Rectal smooth muscle tissue (tissue), 1 donor: Measurements from ENCODE around the gene FGF13.

Experiments used
- H3K27ac ChIP-seq: one replicate; pipeline ENCODE4 v1.7.0; 2013; ENCODE audit warnings: low read depth, low read length, inconsistent platforms
- H3K27me3 ChIP-seq: one replicate; pipeline ENCODE4 v1.7.0; 2013; ENCODE audit warnings: low read length; ENCODE audit not compliant: control insufficient read depth, insufficient read depth
- H3K36me3 ChIP-seq: one replicate; pipeline ENCODE4 v1.7.0; 2013; ENCODE audit warnings: low read length; ENCODE audit not compliant: control insufficient read depth, insufficient read depth
- H3K4me1 ChIP-seq: one replicate; pipeline ENCODE4 v1.7.0; 2013; ENCODE audit warnings: low read length; ENCODE audit not compliant: control insufficient read depth, insufficient read depth
- H3K4me3 ChIP-seq: one replicate; pipeline ENCODE4 v1.7.0; 2013; ENCODE audit warnings: low read length
- H3K9ac ChIP-seq: one replicate; pipeline ENCODE4 v1.7.0; 2013; ENCODE audit warnings: low read length

Gene FGF13

DNA sequence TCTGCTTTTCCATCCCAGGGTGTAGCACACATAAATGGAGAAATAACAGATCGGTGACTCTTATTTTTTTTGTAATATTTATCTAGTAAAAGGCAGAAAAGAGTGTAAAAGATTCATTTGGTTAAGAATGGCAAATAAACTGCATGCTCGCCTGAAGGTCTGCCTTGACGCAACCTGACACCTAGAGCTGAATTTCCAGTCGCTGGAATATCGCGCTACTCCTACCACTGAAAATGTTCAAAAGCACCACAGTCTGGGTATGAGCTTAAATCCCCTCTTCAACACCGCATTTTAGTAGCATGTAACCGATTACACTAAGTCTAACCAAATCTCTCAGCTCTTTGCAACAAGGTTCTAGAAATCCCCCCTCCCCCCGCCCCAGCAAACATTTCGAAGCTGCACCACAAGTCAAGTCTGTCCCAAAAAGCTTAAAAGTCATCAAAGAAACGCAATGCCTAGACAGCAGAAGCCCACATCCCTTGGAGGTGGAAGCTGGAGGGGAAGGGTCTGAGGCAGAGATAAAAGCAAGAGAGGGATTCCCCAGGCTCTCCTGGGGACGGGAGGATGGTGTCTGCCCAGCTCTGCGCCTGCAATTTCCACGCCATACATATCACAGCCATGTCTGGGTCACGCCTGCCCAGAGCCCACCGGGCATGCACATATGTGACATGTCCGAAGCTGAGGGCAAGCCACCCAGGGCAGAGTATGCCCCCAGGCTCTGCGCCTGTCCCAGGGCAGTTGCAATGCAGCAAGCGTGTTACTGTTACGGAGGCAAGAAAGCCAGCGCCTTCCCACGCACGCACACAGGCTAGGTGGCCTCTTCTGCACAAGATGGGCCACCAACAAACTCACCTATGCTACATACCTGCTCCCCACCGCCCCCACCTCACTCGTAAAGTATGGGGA is 1.4 kb downstream of the FGF13 start:
- no peaks in the 10 kb centered on the region for H3K36me3 ChIP-seq
- H3K9ac ChIP-seq: no peak overlapping the region
- no peak overlapping the region for H3K27ac ChIP-seq
- H3K4me3 ChIP-seq: peak overlapping the region; percentile 71
- no peaks in the 10 kb centered on the region for H3K4me1 ChIP-seq
- H3K27me3 ChIP-seq: peaks cover 9% of the 10 kb centered on the region

DNA sequence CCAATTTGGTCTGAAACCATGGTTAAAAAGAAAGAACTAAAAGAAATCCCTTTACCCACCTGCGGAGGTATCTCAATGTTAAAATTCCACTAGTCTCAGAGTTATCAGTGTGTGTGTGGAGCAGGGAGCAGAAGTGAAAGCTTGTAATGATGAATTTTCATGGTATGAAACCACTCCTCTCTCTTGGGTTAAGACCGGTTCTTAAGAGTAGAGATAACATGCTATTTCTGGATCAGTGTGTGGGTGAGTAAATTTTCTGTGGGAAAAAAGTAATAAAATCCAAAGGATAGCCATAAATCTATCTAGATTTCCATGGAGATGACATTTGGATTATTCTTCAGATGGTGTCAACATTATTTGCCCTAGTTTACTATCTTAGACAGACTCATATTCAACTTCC is 3.2 kb downstream of the FGF13 start:
- H3K4me3 ChIP-seq: no peak overlapping the region
- H3K36me3 ChIP-seq: no peaks in the 10 kb centered on the region

DNA sequence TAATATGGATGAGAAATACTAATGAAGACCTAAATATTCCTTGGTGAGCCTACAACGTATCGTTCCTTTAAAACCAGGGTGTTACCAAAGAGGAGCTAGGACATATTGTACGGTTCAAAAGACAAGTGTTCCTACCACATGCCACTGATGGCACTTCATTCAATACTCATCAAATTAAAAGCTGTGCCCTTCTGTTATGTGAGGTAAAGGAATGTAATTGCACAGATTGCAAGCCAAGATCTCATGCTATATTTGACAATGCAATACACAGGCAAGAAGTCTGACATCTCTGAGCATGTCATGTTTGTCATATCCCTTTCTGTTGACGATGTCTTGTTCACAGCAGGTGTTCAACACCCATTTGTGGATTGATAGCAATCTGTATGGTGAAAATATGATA is 6.9 kb downstream of the FGF13 start:
- no peaks in the 10 kb centered on the region for H3K36me3 ChIP-seq
- no peak overlapping the region for H3K27ac ChIP-seq
- no peaks in the 10 kb centered on the region for H3K4me1 ChIP-seq
- no peaks in the 10 kb centered on the region for H3K27me3 ChIP-seq
- H3K4me3 ChIP-seq: no peak overlapping the region
- H3K9ac ChIP-seq: no peak overlapping the region

More for the DNA sequence above, 3.2 kb downstream of the FGF13 start:
- Histone ChIP-seq H3K27ac (no peak overlapping the region), H3K9ac (no peak overlapping the region), H3K27me3 (peaks cover 9% of the 10 kb centered on the region), H3K4me1 (no peaks in the 10 kb centered on the region)

DNA sequence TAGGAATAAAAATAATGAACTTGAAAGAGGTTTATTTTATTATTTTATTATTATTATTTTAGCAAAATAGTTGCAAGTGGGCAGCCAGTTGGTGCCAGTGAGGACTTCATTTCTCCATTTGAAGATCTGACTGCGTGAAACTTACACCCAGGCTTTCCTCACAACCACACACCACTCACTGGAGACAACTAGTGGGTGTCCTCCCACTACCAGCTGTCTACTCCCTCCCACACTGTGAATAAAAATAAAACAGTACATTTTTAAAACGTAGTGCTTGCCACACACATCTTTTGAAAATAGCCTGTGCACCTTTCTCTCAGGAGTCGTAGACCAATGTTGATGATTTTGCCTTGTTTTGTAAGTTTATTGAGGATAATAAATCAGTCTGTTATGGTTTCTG is 7.4 kb downstream of the FGF13 start:
- Histone ChIP-seq H3K27ac (no peak overlapping the region), H3K9ac (no peak overlapping the region), H3K4me1 (no peaks in the 10 kb centered on the region), H3K27me3 (no peaks in the 10 kb centered on the region), H3K36me3 (no peaks in the 10 kb centered on the region), H3K4me3 (no peak overlapping the region)

DNA sequence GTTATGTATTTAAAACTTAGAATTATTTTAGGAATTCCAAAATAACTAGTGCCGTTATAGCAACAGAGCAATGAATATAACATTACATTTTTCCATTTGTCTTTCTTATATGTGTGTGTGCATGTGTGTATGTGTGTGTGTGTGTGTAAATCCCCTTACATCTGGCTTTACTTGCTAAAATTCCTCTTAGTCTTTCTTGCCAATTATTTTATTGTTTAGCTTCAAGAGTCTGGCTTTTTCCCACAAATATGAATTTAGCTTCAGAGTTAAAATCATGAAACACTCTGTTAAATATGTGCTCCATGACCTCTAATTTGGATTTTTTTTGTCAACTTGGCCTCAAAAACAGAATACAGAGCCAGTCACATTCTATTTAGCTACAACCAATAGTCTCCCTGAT is 18.9 kb downstream of the FGF13 start:
- Histone ChIP-seq H3K4me3 (no peak overlapping the region), H3K4me1 (peaks cover 2% of the 10 kb centered on the region), H3K27ac (no peak overlapping the region), H3K27me3 (no peaks in the 10 kb centered on the region), H3K9ac (no peak overlapping the region), H3K36me3 (no peaks in the 10 kb centered on the region)

DNA sequence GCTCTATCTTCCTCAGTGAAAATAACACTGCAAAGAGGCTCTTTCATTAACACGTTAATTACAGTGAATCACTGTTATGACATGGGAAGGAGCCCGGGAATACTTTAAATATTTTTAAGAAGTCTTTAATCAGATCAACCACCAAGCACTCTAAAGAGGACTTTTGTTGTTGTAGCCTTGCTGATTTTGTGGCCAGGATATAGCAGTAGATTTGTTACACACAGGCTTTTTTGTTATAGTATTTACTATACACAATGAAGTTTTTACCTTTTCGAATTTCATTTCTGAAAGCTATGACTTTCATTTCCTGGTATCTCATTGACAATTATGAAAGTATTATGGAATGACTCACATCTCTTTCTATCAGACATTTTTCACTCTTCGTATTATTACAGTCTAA is 20.3 kb downstream of the FGF13 start:
- Histone ChIP-seq H3K27ac (peak overlapping the region; percentile 61), H3K9ac (no peak overlapping the region), H3K4me1 (peaks cover 2% of the 10 kb centered on the region), H3K36me3 (no peaks in the 10 kb centered on the region), H3K27me3 (no peaks in the 10 kb centered on the region), H3K4me3 (no peak overlapping the region)

DNA sequence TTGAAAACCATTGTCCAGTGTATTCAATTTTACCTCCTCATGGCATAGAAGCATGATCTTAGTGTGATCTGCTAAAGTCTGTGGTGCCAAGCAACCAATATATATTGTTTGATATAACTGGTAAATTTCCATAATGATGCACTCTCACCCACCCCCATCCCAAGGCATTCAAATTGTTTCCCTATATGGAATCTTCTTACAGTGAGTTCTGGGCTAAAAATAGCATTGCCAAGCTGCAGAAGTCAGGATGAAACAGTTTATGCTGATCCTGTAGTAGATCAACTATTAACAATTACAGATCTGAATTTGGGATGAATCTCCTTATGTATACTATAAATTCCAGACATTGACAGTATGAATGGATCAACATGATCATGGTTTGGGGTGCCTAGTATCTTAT is 20.9 kb downstream of the FGF13 start:
- H3K4me3 ChIP-seq: no peak overlapping the region
- peaks cover 2% of the 10 kb centered on the region for H3K4me1 ChIP-seq
- H3K9ac ChIP-seq: no peak overlapping the region
- peak overlapping the region; percentile 61 for H3K27ac ChIP-seq
- no peaks in the 10 kb centered on the region for H3K36me3 ChIP-seq
- no peaks in the 10 kb centered on the region for H3K27me3 ChIP-seq

DNA sequence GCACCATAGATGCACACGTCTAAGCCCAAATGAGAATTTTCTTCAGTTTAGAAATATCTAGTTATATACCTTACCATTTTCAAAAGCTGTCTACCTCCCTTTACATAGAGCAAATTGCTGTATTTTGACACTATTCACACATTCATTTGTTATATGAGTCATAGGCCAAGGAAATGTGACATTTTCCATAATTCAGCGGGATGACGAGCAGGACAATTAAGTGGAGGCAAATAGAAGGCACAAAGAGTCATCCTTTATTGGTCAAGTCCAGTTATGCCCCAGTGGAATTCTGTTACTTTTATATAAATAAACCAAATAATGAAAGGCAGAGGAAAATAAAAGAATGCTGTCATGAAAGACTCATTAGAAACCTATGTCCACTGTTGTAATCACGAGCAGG is 27.9 kb downstream of the FGF13 start:
- Histone ChIP-seq H3K4me1 (no peaks in the 10 kb centered on the region), H3K4me3 (no peak overlapping the region), H3K27me3 (no peaks in the 10 kb centered on the region), H3K9ac (no peak overlapping the region), H3K27ac (no peak overlapping the region), H3K36me3 (no peaks in the 10 kb centered on the region)

DNA sequence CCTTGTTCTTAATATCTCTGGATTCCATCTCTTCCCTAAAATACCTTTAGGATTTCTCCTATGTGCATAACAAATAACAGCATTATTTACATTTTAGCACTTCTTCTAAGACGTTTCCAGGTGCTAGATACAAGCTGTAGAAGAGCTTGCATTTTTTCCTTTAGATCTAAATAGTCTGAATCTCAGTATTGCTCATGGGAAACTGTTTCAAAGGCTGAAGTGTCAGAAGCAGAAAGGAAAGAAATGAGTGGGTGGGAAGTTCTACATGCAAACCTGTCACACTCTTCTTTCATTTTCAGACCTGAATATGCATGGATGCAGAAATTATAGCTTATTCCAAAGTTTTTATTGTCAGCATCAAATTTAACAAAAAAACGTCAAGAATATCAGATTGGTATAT is 41.8 kb downstream of the FGF13 start:
- H3K27me3 ChIP-seq: no peaks in the 10 kb centered on the region
- H3K4me1 ChIP-seq: no peaks in the 10 kb centered on the region
- H3K9ac ChIP-seq: no peak overlapping the region
- no peaks in the 10 kb centered on the region for H3K36me3 ChIP-seq
- no peak overlapping the region for H3K4me3 ChIP-seq
- H3K27ac ChIP-seq: no peak overlapping the region

DNA sequence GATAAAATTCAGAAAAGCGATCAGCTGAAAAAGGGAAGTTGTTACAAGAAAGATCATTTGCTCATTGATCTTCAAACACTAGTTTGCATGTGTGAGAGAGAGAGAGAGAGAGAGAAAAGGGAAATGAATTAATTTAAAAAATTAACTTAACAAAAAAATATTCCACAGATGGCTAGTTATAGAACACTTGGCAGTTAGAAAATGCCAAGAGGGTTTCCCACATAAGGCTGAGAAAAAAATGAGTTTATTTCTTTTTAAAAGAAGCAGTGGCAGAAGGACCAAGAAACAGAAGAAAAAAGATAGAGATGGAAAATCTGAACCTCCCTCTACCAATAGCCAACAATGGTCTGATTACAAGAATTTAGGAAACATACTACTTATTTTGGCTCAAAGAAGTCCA is 47.1 kb downstream of the FGF13 start:
- Histone ChIP-seq H3K27ac (no peak overlapping the region), H3K4me3 (no peak overlapping the region), H3K9ac (no peak overlapping the region), H3K4me1 (no peaks in the 10 kb centered on the region), H3K36me3 (no peaks in the 10 kb centered on the region), H3K27me3 (no peaks in the 10 kb centered on the region)

DNA sequence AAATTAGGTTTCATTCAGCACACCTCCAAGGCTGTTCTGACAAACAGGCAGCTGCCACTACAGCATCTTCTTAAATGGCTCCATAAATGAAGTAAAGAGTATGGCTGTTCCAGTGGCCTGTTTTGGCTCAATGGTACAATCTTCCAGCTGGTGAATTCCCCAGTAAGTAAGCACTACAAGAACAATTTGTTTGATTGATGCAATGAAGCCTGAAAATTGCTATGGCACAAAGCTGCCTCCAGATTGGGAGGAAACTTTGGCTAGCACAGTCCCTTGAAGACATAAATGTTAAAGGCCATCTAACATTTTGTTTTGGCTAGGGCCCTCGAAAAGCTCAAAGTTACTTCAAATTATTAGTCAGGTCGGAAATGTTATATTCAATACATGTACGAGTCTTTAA is 47.5 kb downstream of the FGF13 start:
- no peak overlapping the region for H3K9ac ChIP-seq
- no peak overlapping the region for H3K4me3 ChIP-seq
- no peaks in the 10 kb centered on the region for H3K36me3 ChIP-seq
- H3K27ac ChIP-seq: no peak overlapping the region
- H3K4me1 ChIP-seq: no peaks in the 10 kb centered on the region
- no peaks in the 10 kb centered on the region for H3K27me3 ChIP-seq

DNA sequence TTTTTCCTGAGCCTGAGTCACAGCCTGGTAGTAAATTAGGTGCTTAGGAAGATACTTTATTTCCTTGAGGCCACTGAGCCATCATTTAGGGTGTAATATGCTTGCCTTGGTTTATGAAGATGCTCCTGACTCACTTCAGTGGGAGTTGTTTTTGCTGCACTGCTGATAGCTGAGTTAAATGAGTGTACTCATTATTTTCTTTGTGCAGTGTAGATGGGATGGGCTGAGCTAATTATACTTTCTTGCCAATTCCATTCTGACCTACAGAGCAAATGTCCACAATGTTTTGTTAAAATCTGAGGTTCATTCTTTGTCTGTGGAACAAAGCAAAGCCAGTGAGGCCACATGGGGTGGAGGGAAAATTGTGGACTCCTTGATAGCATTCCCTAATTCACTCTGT is 60.0 kb downstream of the FGF13 start:
- no peaks in the 10 kb centered on the region for H3K27me3 ChIP-seq
- H3K36me3 ChIP-seq: no peaks in the 10 kb centered on the region
- no peaks in the 10 kb centered on the region for H3K4me1 ChIP-seq
- H3K27ac ChIP-seq: no peak overlapping the region
- no peak overlapping the region for H3K4me3 ChIP-seq
- no peak overlapping the region for H3K9ac ChIP-seq

DNA sequence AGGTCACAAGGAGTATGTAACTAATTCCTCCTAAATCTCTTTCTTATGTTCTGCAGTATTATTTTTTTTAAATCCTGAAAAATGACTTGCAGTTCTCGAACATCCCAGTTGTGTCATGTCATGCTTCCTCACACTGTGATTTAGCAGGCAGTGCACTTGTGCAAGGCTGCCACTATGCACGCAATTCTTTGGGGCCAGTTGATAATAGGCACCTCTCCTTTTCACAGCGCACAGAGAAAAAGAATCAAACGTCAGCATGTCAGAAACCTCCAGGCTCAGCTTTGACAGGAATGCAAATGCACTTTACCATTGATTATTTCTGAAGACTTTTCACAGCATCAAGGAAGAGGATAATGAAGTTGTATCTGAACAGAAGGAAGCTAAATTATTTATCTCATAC is 62.9 kb downstream of the FGF13 start:
- H3K36me3 ChIP-seq: no peaks in the 10 kb centered on the region
- no peak overlapping the region for H3K4me3 ChIP-seq
- H3K27ac ChIP-seq: no peak overlapping the region
- no peaks in the 10 kb centered on the region for H3K4me1 ChIP-seq
- no peak overlapping the region for H3K9ac ChIP-seq
- no peaks in the 10 kb centered on the region for H3K27me3 ChIP-seq
